ENCODE data around the gene TMTC3. TPM values are rescaled to one million over a fixed set of nuclear protein-coding genes. Genes with fewer than 3 reads are reported as not detected.
"Not testable (repeated sequence)": the region's sequence is repeated elsewhere in the genome, so short reads cannot be mapped to it uniquely, and the experiment has no call there.

Gene TMTC3
- total RNA-seq, 4 donors from 2014 or later, result 24.9 to 37.1 (median 31.9) TPM

DNA sequence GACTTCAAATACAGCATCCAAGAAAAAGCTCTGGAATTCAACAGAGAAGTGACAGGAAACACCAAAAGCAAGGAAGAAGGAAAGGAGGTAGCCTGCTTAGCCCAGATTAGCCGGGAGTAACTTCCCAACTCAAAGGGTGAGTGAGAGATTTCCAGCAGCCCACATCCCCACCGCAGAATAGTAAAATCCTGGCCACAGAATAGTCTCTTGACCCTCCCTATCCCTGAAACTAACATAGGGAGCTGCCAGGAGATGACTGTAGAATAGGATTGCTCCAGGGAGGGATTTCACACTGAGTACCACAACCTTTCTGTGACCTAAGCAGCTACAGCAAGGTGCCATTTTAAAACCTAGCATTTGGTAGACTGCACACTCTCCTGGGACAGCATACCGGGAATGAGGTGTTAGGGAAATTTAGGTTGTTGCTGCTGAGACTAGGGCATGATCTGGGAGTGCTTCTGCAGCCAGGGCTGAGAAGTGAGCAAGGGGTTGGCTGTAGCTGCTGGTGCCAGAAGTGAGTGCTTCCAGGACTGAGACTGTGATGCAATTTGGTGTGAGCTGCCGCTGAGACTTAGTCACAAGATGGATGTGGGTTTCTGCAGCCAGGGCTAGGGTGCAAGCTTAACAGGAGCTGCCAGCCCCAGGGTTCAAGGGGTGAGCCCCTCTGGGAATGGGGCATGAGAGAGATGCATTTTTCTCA lies 66.0 kb downstream of the TMTC3 start:
- H3K27me3 ChIP-seq, result no peaks in the 10 kb centered on the region
- 73% methylated on average over 3 of the region's 4 CpGs for WGBS
- no peaks in the 10 kb centered on the region for H3K36me3 ChIP-seq
- peaks cover 20% of the 10 kb centered on the region for H3K9me3 ChIP-seq
- no peak for TF ChIP-seq POLR2A (IDR thresholded peaks at IDR 0.05)
- TF ChIP-seq POLR2AphosphoS5 (IDR thresholded peaks at IDR 0.05), result no peak
- TF ChIP-seq, protein P1, sequence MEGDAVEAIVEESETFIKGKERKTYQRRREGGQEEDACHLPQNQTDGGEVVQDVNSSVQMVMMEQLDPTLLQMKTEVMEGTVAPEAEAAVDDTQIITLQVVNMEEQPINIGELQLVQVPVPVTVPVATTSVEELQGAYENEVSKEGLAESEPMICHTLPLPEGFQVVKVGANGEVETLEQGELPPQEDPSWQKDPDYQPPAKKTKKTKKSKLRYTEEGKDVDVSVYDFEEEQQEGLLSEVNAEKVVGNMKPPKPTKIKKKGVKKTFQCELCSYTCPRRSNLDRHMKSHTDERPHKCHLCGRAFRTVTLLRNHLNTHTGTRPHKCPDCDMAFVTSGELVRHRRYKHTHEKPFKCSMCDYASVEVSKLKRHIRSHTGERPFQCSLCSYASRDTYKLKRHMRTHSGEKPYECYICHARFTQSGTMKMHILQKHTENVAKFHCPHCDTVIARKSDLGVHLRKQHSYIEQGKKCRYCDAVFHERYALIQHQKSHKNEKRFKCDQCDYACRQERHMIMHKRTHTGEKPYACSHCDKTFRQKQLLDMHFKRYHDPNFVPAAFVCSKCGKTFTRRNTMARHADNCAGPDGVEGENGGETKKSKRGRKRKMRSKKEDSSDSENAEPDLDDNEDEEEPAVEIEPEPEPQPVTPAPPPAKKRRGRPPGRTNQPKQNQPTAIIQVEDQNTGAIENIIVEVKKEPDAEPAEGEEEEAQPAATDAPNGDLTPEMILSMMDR (IDR thresholded peaks at IDR 0.05), result no peak
- no peak for DNase-seq (ENCODE audit: low spot score in 2 of 2)
- H3K27ac ChIP-seq, result peak overlapping the region; percentile 26
- no peak overlapping the region for H3K4me3 ChIP-seq
- H3K4me1 ChIP-seq, result no peaks in the 10 kb centered on the region

GRCh38 chr12:88208661-88209060 lies 66.6 kb downstream of the TMTC3 start:
- WGBS, result no CpG with 5 or more reads among the region's 1 CpG
- peaks cover 20% of the 10 kb centered on the region for H3K9me3 ChIP-seq
- H3K36me3 ChIP-seq, result no peaks in the 10 kb centered on the region
- no peak overlapping the region for H3K27ac ChIP-seq
- no peaks in the 10 kb centered on the region for H3K27me3 ChIP-seq
- TF ChIP-seq, protein P1 (IDR thresholded peaks at IDR 0.05), result no peak
- no peak for TF ChIP-seq POLR2A (IDR thresholded peaks at IDR 0.05)
- no peak overlapping the region for H3K4me3 ChIP-seq
- H3K4me1 ChIP-seq, result no peaks in the 10 kb centered on the region
- DNase-seq (ENCODE audit: low spot score in 2 of 2), result no peak

GRCh38 chr12:88210311-88210710 lies 68.2 kb downstream of the TMTC3 start:
- H3K27ac ChIP-seq; H3K27me3 ChIP-seq; H3K36me3 ChIP-seq; H3K4me3 ChIP-seq; H3K4me1 ChIP-seq; DNase-seq (ENCODE audit: low spot score in 2 of 2): not testable (repeated sequence)
- 100% methylated on average over 1 of the region's 1 CpG for WGBS
- H3K9me3 ChIP-seq, result peaks cover 26% of the 10 kb centered on the region

DNA sequence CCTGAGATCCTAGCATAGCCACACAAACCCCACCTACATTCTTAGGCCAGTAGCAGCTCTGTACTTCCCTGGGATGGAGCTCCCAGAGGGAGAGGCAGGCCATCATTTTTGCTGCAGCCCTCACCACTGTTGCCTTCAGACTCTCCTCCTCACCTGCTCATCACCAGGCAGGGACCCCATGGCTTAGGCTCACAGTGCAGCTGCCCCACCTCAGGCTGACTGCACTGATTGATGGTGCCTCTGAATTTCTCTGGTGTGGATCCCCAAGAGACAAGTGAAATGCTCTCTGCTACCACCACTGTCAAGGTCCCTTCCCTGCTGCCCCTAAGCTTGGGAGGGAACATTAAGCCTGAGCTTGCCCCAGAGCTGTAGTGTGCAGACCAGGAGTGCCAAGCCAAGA lies 76.2 kb downstream of the TMTC3 start:
- no peak overlapping the region for H3K27ac ChIP-seq
- TF ChIP-seq, protein P1 (IDR thresholded peaks at IDR 0.05), result no peak
- TF ChIP-seq POLR2A (IDR thresholded peaks at IDR 0.05) (no peak), EP300 (IDR thresholded peaks at IDR 0.05) (no peak), POLR2AphosphoS5 (IDR thresholded peaks at IDR 0.05) (no peak)
- no peak for DNase-seq (ENCODE audit: low spot score in 2 of 2)
- H3K4me3 ChIP-seq, result no peak overlapping the region
- H3K36me3 ChIP-seq, result no peaks in the 10 kb centered on the region
- no peaks in the 10 kb centered on the region for H3K27me3 ChIP-seq
- peaks cover 13% of the 10 kb centered on the region for H3K9me3 ChIP-seq
- H3K4me1 ChIP-seq, result no peaks in the 10 kb centered on the region

GRCh38 chr12:88219861-88220260 lies 77.8 kb downstream of the TMTC3 start:
- TF ChIP-seq POLR2AphosphoS5 (IDR thresholded peaks at IDR 0.05) (no peak), EP300 (IDR thresholded peaks at IDR 0.05) (no peak), POLR2A (IDR thresholded peaks at IDR 0.05) (no peak)
- TF ChIP-seq, protein P1 (IDR thresholded peaks at IDR 0.05), result no peak

GRCh38 chr12:88223519-88223918 lies 81.4 kb downstream of the TMTC3 start:
- Histone ChIP-seq H3K27ac (no peak overlapping the region), H3K4me3 (no peak overlapping the region), H3K9me3 (peaks cover 7% of the 10 kb centered on the region), H3K27me3 (no peaks in the 10 kb centered on the region), H3K4me1 (no peaks in the 10 kb centered on the region), H3K36me3 (no peaks in the 10 kb centered on the region)
- no peak for DNase-seq (ENCODE audit: low spot score in 2 of 2)
- TF ChIP-seq POLR2A (IDR thresholded peaks at IDR 0.05) (no peak), EP300 (IDR thresholded peaks at IDR 0.05) (no peak), POLR2AphosphoS5 (IDR thresholded peaks at IDR 0.05) (no peak)

More at GRCh38 chr12:88219861-88220260, 77.8 kb downstream of the TMTC3 start:
- Histone ChIP-seq H3K36me3 (no peaks in the 10 kb centered on the region), H3K27ac (no peak overlapping the region), H3K9me3 (peaks cover 7% of the 10 kb centered on the region), H3K4me3 (no peak overlapping the region), H3K27me3 (no peaks in the 10 kb centered on the region), H3K4me1 (no peaks in the 10 kb centered on the region)
- no peak for DNase-seq (ENCODE audit: low spot score in 2 of 2)

Data from suprapubic skin (tissue), 4 donors.